Stimulated activated CD8-positive, alpha-beta memory T cell treated with anti-CD3 and anti-CD28 coated beads, Interleukin-15, amount 100 ng/mL, for 24 hours (primary cell): Measurements from ENCODE around the gene XCL1.

Source experiments
- DNase-seq: peaks from one replicate; pipeline ENCODE4 v3.0.0-alpha.2; 2020; ENCODE audit warnings: low read depth

Gene XCL1

GRCh38 chr1:168606096-168606495 is 29.7 kb downstream of the XCL1 start:
- no peak for DNase-seq

- DNase-seq = no peak
These were observed 31.5 kb downstream of the XCL1 start for GRCh38 chr1:168607872-168608428.

GRCh38 chr1:168608796-168609715 is 32.7 kb downstream of the XCL1 start:
- no peak for DNase-seq

GRCh38 chr1:168609741-168610510 is 33.5 kb downstream of the XCL1 start:
- no peak for DNase-seq

GRCh38 chr1:168613038-168613451 is 36.6 kb downstream of the XCL1 start:
- DNase-seq = no peak

GRCh38 chr1:168613691-168614231 is 37.4 kb downstream of the XCL1 start:
- DNase-seq = no peak

GRCh38 chr1:168614235-168614634 is 37.8 kb downstream of the XCL1 start:
- no peak for DNase-seq

- no peak for DNase-seq
These were observed 39.6 kb downstream of the XCL1 start for GRCh38 chr1:168615965-168616364.

GRCh38 chr1:168617974-168618750 is 41.8 kb downstream of the XCL1 start:
- DNase-seq = no peak

GRCh38 chr1:168618886-168619285 is 42.5 kb downstream of the XCL1 start:
- no peak for DNase-seq

GRCh38 chr1:168621356-168621755 is 45.0 kb downstream of the XCL1 start:
- DNase-seq = no peak

- no peak for DNase-seq
These were observed 46.8 kb downstream of the XCL1 start for GRCh38 chr1:168623003-168623828.

- no peak for DNase-seq
These were observed 47.4 kb downstream of the XCL1 start for GRCh38 chr1:168623831-168624230.

GRCh38 chr1:168626326-168626725 is 49.9 kb downstream of the XCL1 start:
- no peak for DNase-seq

- no peak for DNase-seq
These were observed 51.0 kb downstream of the XCL1 start for GRCh38 chr1:168627370-168627769.

GRCh38 chr1:168628807-168629206 is 52.4 kb downstream of the XCL1 start:
- no peak for DNase-seq

GRCh38 chr1:168629466-168629865 is 53.1 kb downstream of the XCL1 start:
- DNase-seq = no peak
